GM12892 (cell line): ENCODE measurements around the gene ANKRD49.

Experiments used
- POLR2AphosphoS5 ChIP-seq: IDR thresholded peaks from 2 replicates; pipeline ENCODE4 v1.6.1; 2011; ENCODE audit warnings: low read depth, low read length, control low read depth
- TAF1 ChIP-seq: IDR thresholded peaks from 2 replicates; pipeline ENCODE4 v1.6.1; 2011; ENCODE audit warnings: low read depth, mild to moderate bottlenecking, control low read depth, low read length, borderline replicate concordance

DNA sequence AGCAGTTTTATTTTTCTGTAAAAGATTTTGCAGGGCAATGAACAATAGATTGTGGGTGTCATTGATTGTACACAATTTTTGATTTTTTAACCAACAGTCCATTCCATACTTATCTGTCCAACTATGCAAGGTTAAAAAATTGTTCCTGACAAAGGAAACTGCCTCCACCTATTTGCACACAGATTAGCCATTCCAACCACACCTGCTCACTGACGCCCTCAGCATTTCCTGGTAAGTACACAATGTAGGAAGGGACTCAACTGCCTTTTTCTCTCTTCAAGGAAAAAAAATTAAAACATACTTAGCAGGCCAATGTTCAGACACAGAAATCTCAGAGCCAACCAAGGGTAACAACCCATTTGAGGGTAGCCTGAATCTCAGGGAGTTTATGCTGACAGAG lies 45.6 kb downstream of the ANKRD49 start:
- no peak for TF ChIP-seq TAF1
- no peak for TF ChIP-seq POLR2AphosphoS5
